Stimulated activated naive B cell treated with anti-CD40 and anti-IgM and Interleukin-4, amounts not matched to agents 10 μg/mL and 1 μg/mL and 100 μg/mL, for 72 hours (primary cell): Measurements from ENCODE around the gene PBRM1.

Experiments
- ATAC-seq, 2 donors: fragments of 150-1000 bp; cut with Tn5 transposase; replicated peaks; 2 replicates each; pipeline ENCODE4 v1.10.0; 2021; ENCODE audit warnings: moderate library complexity in 1 of 2
- DNase-seq: peaks from one replicate; pipeline ENCODE4 v3.0.0; 2021
- H3K27ac Mint-ChIP-seq: one replicate; pipeline ENCODE4 v1.8.0; 2022; ENCODE audit warnings: mild to moderate bottlenecking, mixed read lengths
- H3K27me3 Mint-ChIP-seq, 2 donors: one replicate each; pipeline ENCODE4 v1.8.0; 2022; ENCODE audit warnings: mixed read lengths in 2 of 2
- H3K36me3 Mint-ChIP-seq, 2 donors: one replicate each; pipeline ENCODE4 v1.8.0; 2022; ENCODE audit warnings: mixed read lengths in 2 of 2, mild to moderate bottlenecking in 1 of 2
- H3K4me1 Mint-ChIP-seq, 2 donors: one replicate each; pipeline ENCODE4 v1.8.0; 2022; ENCODE audit warnings: mixed read lengths in 2 of 2, mild to moderate bottlenecking in 1 of 2
- H3K4me3 Mint-ChIP-seq, 2 donors: one replicate each; pipeline ENCODE4 v1.8.0; 2022; ENCODE audit warnings: mild to moderate bottlenecking in 2 of 2, mixed read lengths in 2 of 2, moderate library complexity in 1 of 2
- H3K9me3 Mint-ChIP-seq, 2 donors: one replicate each; pipeline ENCODE4 v1.8.0; 2022; ENCODE audit warnings: mixed read lengths in 2 of 2, mild to moderate bottlenecking in 1 of 2

The PBRM1 gene

GRCh38 chr3:52519445-52520140 is 166.1 kb downstream of the PBRM1 start:
- H3K4me3 Mint-ChIP-seq: no peak overlapping the region
- H3K9me3 Mint-ChIP-seq: peaks cover 0 to 3% of the 10 kb centered on the region in 2 donors

GRCh38 chr3:52518723-52519444 is 166.8 kb downstream of the PBRM1 start:
- Mint-ChIP-seq H3K4me1 (no peaks in the 10 kb centered on the region), H3K4me3 (no peak overlapping the region), H3K27ac (no peak overlapping the region), H3K9me3 (peaks cover 0 to 1% of the 10 kb centered on the region in 2 donors), H3K27me3 (no peaks in the 10 kb centered on the region), H3K36me3 (peaks cover 2% of the 10 kb centered on the region in 2 donors)
- ATAC-seq (no peak), DNase-seq (no peak)

More at GRCh38 chr3:52519445-52520140, 166.1 kb downstream of the PBRM1 start:
- Mint-ChIP-seq H3K27ac (no peak overlapping the region), H3K27me3 (no peaks in the 10 kb centered on the region), H3K36me3 (peaks cover 7 to 9% of the 10 kb centered on the region in 2 donors), H3K4me1 (no peaks in the 10 kb centered on the region)
- no peak for DNase-seq
- ATAC-seq: no peak

DNA sequence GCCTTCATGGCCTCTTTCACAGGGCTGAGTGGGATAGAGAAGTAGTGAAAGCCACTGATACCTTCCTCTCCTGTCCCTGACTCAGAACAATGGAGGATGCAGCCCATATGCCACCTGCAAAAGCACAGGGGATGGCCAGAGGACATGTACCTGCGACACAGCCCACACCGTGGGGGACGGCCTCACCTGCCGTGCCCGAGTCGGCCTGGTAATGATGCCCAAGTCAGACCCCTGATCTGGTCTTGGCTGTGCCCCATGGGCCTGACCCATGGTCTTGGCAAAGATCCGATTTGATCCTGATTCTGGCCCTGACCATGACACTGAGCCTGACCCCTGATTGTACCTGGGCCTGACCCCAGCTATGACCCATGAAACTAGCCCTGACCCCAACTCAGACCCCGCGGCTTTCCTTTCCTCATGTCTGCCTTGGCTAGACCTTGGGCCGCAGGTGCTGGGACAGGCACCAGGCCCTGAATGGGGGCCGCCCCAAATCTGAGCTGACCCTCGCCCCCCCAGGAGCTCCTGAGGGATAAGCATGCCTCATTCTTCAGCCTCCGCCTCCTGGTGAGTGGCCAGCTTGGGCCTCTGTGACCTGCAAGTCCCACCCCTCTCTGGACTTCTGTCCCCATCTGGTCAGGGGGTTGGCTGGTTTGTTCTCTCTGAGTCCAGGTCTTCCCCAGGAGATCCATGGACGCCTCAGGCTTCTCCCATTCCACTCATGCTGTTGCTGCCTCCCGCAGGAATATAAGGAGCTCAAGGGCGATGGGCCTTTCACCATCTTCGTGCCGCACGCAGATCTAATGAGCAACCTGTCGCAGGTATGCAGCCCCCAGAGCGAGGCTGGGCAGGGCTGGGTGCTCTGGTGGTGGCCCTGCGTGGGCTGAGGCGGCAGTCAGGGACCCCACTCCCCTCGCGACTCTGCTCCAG is 167.7 kb downstream of the PBRM1 start:
- Mint-ChIP-seq H3K36me3 (no peaks in the 10 kb centered on the region), H3K27ac (no peak overlapping the region), H3K9me3 (peaks cover 0 to 1% of the 10 kb centered on the region in 2 donors), H3K4me3 (no peak overlapping the region), H3K27me3 (no peaks in the 10 kb centered on the region), H3K4me1 (no peaks in the 10 kb centered on the region)
- no peak for DNase-seq
- no peak for ATAC-seq

DNA sequence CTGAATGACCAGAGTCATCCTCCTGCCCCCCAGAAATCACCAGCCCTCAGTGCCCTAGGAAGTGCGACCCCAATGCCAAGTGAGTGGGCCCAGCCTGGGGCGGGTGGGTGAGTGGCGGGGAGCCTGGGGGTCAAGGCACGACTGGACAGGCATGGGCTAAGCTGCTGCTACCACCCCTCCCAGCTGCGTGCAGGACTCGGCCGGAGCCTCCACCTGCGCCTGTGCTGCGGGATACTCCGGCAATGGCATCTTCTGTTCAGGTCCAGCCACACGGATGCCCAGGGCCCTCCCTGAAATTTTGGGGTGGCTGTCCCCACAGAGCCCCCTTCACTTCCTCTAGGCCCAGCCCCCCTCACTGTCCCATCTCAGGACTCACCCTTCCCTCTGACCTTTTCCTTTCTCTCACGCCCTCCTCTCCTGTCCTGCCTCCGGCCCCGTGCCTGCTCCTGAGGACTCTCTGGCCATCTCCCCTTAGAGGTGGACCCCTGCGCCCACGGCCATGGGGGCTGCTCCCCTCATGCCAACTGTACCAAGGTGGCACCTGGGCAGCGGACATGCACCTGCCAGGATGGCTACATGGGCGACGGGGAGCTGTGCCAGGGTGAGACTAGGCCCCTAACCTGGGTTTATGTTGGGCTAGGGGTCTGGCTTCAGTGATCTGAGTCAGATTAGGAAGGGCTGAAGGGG is 169.1 kb downstream of the PBRM1 start:
- H3K4me1 Mint-ChIP-seq: no peaks in the 10 kb centered on the region
- no peaks in the 10 kb centered on the region for H3K27me3 Mint-ChIP-seq
- H3K27ac Mint-ChIP-seq: no peak overlapping the region

DNA sequence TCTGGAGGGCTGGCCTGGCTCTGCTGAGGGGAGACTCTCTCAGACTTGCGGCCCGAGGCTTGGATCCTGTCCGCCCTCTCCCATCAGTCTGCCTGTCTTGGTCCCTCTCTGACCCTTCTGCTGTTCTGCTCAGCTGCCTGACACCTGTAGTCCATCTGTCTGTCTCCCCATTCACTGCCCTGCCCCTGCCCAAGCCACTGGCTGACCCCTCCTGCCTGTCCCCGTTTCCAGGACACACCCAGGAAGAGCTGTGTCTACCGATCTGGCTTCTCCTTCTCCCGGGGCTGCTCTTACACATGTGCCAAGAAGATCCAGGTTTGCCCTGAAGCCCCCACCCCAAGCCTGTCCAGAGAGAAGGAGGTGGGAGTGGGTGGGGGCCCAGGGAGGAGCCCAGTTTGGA is 170.5 kb downstream of the PBRM1 start:
- Mint-ChIP-seq H3K36me3 (no peaks in the 10 kb centered on the region), H3K9me3 (peaks cover 0 to 1% of the 10 kb centered on the region in 2 donors), H3K4me1 (no peaks in the 10 kb centered on the region), H3K27me3 (no peaks in the 10 kb centered on the region), H3K4me3 (no peak overlapping the region), H3K27ac (no peak overlapping the region)
- no peak for DNase-seq
- ATAC-seq: no peak

More for the DNA sequence above, 169.1 kb downstream of the PBRM1 start:
- H3K36me3 Mint-ChIP-seq: no peaks in the 10 kb centered on the region
- no peak for DNase-seq
- H3K9me3 Mint-ChIP-seq: peaks cover 0 to 1% of the 10 kb centered on the region in 2 donors
- H3K4me3 Mint-ChIP-seq: no peak overlapping the region
- ATAC-seq: no peak

DNA sequence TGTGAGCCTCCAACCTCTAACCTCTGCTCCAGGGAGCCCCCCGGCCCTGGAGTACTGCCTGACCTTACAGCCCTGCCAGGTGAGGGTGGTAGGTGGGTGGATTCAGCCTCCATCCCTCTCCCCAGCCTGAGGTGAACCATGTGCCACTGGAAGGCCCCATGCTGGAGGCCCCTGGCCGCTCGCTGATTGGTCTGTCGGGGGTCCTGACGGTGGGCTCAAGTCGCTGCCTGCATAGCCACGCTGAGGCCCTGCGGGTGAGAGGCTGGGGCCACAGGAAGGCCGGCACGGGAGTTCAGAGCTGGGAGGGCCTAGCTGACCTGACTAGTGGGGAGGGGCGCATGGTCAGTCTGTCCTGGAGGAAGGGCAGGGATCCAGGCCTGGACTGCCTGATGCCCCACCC is 171.1 kb downstream of the PBRM1 start:
- Mint-ChIP-seq H3K9me3 (peaks cover 0 to 1% of the 10 kb centered on the region in 2 donors), H3K27me3 (no peaks in the 10 kb centered on the region), H3K36me3 (no peaks in the 10 kb centered on the region), H3K4me3 (no peak overlapping the region), H3K4me1 (no peaks in the 10 kb centered on the region), H3K27ac (no peak overlapping the region)
- ATAC-seq: no peak
- DNase-seq: no peak

GRCh38 chr3:52513281-52513680 is 172.4 kb downstream of the PBRM1 start:
- H3K4me1 Mint-ChIP-seq: no peaks in the 10 kb centered on the region
- ATAC-seq (no peak), DNase-seq (no peak)
- no peaks in the 10 kb centered on the region for H3K9me3 Mint-ChIP-seq
- no peak overlapping the region for H3K4me3 Mint-ChIP-seq
- peak overlapping the region; percentile 42 for H3K27ac Mint-ChIP-seq
- no peaks in the 10 kb centered on the region for H3K27me3 Mint-ChIP-seq
- H3K36me3 Mint-ChIP-seq: no peaks in the 10 kb centered on the region

DNA sequence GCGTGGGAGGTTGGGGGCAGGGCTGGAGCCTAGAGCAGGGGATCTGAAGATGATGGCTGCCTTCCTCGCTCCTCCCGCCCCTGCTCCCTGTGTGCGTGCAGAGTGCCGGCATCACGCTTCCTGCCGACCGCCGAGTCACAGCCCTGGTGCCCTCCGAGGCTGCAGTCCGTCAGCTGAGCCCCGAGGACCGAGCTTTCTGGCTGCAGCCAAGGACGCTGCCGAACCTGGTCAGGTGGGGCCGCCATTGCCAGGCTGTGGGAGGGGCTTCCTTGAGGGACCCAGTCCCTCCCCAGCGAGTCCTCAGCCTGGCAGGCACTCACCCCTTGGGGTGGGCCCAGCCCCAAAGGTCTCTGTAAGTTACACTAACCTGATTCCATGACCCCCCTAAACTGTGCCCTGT is 173.0 kb downstream of the PBRM1 start:
- ATAC-seq (no peak), DNase-seq (no peak)
- Mint-ChIP-seq H3K4me3 (no peak overlapping the region), H3K9me3 (no peaks in the 10 kb centered on the region), H3K27ac (peak overlapping the region; percentile 42), H3K27me3 (no peaks in the 10 kb centered on the region), H3K36me3 (no peaks in the 10 kb centered on the region), H3K4me1 (no peaks in the 10 kb centered on the region)

- no peaks in the 10 kb centered on the region for H3K4me1 Mint-ChIP-seq
- DNase-seq (no peak), ATAC-seq (no peak)
- H3K9me3 Mint-ChIP-seq: no peaks in the 10 kb centered on the region
- H3K27ac Mint-ChIP-seq: no peak overlapping the region
- H3K27me3 Mint-ChIP-seq: no peaks in the 10 kb centered on the region
- H3K36me3 Mint-ChIP-seq: no peaks in the 10 kb centered on the region
- no peak overlapping the region for H3K4me3 Mint-ChIP-seq
Measured at GRCh38 chr3:52512105-52512504, 173.6 kb downstream of the PBRM1 start.

GRCh38 chr3:52511509-52511908 is 174.2 kb downstream of the PBRM1 start:
- Mint-ChIP-seq H3K27ac (no peak overlapping the region), H3K4me3 (no peak overlapping the region), H3K9me3 (no peaks in the 10 kb centered on the region), H3K36me3 (no peaks in the 10 kb centered on the region), H3K4me1 (no peaks in the 10 kb centered on the region), H3K27me3 (no peaks in the 10 kb centered on the region)
- no peak for DNase-seq
- ATAC-seq: no peak

- Mint-ChIP-seq H3K27ac (no peak overlapping the region), H3K9me3 (no peaks in the 10 kb centered on the region), H3K4me3 (no peak overlapping the region), H3K36me3 (no peaks in the 10 kb centered on the region), H3K4me1 (no peaks in the 10 kb centered on the region), H3K27me3 (no peaks in the 10 kb centered on the region)
- DNase-seq (no peak), ATAC-seq (no peak)
Measured at GRCh38 chr3:52509753-52510328, 175.9 kb downstream of the PBRM1 start.

- Mint-ChIP-seq H3K36me3 (no peaks in the 10 kb centered on the region), H3K27me3 (no peaks in the 10 kb centered on the region), H3K4me3 (no peak overlapping the region), H3K27ac (no peak overlapping the region), H3K9me3 (no peaks in the 10 kb centered on the region), H3K4me1 (no peaks in the 10 kb centered on the region)
- ATAC-seq (no peak), DNase-seq (no peak)
Measured at GRCh38 chr3:52507359-52507758, 178.4 kb downstream of the PBRM1 start.

GRCh38 chr3:52506266-52506966 is 179.3 kb downstream of the PBRM1 start:
- no peak for ATAC-seq

More at GRCh38 chr3:52506266-52506966, 179.3 kb downstream of the PBRM1 start:
- Mint-ChIP-seq H3K27me3 (no peaks in the 10 kb centered on the region), H3K4me3 (no peak overlapping the region), H3K27ac (no peak overlapping the region), H3K4me1 (no peaks in the 10 kb centered on the region), H3K36me3 (no peaks in the 10 kb centered on the region), H3K9me3 (no peaks in the 10 kb centered on the region)
- DNase-seq: no peak
